DMS 273 (cell line): ENCODE data around the gene THSD4.

Experiments
- DNase-seq: peaks from one replicate; lab custom pipeline; 2025; ENCODE audit not compliant: unreplicated experiment; lab: John Stamatoyannopoulos, UW

THSD4 gene

GRCh38 chr15:71599418-71600151 is 484.3 kb downstream of the THSD4 start:
- peak; percentile 23 for DNase-seq

GRCh38 chr15:71600237-71600636 is 485.0 kb downstream of the THSD4 start:
- DNase-seq: no peak

- DNase-seq: no peak
Observed at GRCh38 chr15:71601038-71601834, 486.0 kb downstream of the THSD4 start.

- no peak for DNase-seq
Observed at GRCh38 chr15:71603379-71603778, 488.1 kb downstream of the THSD4 start.

- no peak for DNase-seq
Observed at GRCh38 chr15:71607383-71607782, 492.1 kb downstream of the THSD4 start.

GRCh38 chr15:71610728-71611552 is 495.7 kb downstream of the THSD4 start:
- no peak for DNase-seq

- no peak for DNase-seq
Observed at GRCh38 chr15:71611553-71612396, 496.5 kb downstream of the THSD4 start.

GRCh38 chr15:71612397-71612722 is 497.1 kb downstream of the THSD4 start:
- no peak for DNase-seq

GRCh38 chr15:71612869-71613268 is 497.6 kb downstream of the THSD4 start:
- no peak for DNase-seq

- DNase-seq: no peak
Observed at GRCh38 chr15:71623111-71623510, 507.8 kb downstream of the THSD4 start.

- DNase-seq: no peak
Observed at GRCh38 chr15:71626596-71627088, 511.4 kb downstream of the THSD4 start.

GRCh38 chr15:71627188-71627587 is 511.9 kb downstream of the THSD4 start:
- DNase-seq: no peak

- DNase-seq: no peak
Observed at GRCh38 chr15:71627604-71628003, 512.3 kb downstream of the THSD4 start.

GRCh38 chr15:71628988-71629770 is 513.9 kb downstream of the THSD4 start:
- DNase-seq: no peak

- no peak for DNase-seq
Observed at GRCh38 chr15:71629781-71630474, 514.7 kb downstream of the THSD4 start.

- no peak for DNase-seq
Observed at GRCh38 chr15:71630475-71630809, 515.2 kb downstream of the THSD4 start.

- DNase-seq: no peak
Observed at GRCh38 chr15:71632576-71633195, 517.4 kb downstream of the THSD4 start.

GRCh38 chr15:71634820-71635560 is 519.7 kb downstream of the THSD4 start:
- DNase-seq: peak; percentile 8
